PFSK-1 (cell line): ENCODE measurements around the gene ZNRF4.

Experiments used
- POLR2AphosphoS5 ChIP-seq: IDR thresholded peaks from 2 replicates; pipeline ENCODE4 v1.6.1; 2012; ENCODE audit warnings: low read depth, mild to moderate bottlenecking, control low read depth, low read length, moderate library complexity
- TF ChIP-seq, protein P1 (sequence below), 2 experiments: IDR thresholded peaks; 2 replicates each; pipeline versions ENCODE4 v1.6.1 to v1.8.0; 2011 to 2012; ENCODE audit warnings: low read depth in 2 of 2, low read length in 2 of 2, control low read depth in 1 of 2, inconsistent platforms in 1 of 2, mild to moderate bottlenecking in 1 of 2, moderate library complexity in 1 of 2; ENCODE audit not compliant: insufficient read depth in 1 of 2

DNA sequence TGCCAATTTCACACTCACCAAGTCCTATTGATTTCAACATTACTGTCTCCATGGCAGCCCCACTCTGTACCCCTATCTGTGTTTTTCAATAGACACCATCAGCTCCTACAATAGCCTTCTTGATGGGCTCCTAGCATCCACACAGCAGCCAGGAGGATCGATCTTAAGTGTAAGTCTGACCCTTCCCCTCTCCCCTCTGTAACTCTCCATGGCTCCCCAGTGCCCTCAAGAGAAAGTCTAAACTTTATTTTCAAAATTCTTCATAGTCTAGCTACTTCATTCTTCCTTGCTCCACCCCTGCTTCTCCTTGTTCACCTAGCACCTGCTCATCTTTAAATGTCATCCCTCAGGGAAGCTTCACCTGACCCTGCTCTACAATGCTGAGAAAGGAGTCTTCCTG lies 30.0 kb upstream of the ZNRF4 start:
- TF ChIP-seq, protein P1, sequence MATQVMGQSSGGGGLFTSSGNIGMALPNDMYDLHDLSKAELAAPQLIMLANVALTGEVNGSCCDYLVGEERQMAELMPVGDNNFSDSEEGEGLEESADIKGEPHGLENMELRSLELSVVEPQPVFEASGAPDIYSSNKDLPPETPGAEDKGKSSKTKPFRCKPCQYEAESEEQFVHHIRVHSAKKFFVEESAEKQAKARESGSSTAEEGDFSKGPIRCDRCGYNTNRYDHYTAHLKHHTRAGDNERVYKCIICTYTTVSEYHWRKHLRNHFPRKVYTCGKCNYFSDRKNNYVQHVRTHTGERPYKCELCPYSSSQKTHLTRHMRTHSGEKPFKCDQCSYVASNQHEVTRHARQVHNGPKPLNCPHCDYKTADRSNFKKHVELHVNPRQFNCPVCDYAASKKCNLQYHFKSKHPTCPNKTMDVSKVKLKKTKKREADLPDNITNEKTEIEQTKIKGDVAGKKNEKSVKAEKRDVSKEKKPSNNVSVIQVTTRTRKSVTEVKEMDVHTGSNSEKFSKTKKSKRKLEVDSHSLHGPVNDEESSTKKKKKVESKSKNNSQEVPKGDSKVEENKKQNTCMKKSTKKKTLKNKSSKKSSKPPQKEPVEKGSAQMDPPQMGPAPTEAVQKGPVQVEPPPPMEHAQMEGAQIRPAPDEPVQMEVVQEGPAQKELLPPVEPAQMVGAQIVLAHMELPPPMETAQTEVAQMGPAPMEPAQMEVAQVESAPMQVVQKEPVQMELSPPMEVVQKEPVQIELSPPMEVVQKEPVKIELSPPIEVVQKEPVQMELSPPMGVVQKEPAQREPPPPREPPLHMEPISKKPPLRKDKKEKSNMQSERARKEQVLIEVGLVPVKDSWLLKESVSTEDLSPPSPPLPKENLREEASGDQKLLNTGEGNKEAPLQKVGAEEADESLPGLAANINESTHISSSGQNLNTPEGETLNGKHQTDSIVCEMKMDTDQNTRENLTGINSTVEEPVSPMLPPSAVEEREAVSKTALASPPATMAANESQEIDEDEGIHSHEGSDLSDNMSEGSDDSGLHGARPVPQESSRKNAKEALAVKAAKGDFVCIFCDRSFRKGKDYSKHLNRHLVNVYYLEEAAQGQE (IDR thresholded peaks at IDR 0.05; ENCODE audit: insufficient read depth in 1 of 2, low read depth in 2 of 2, low read length in 2 of 2), result no peak
- TF ChIP-seq POLR2AphosphoS5, result no peak
